GM19372 (cell line): ENCODE measurements around the gene YIPF1.

ENCODE experiments used
- ATAC-seq: cut with Tn5 transposase; IDR thresholded peaks from one replicate; pipeline ENCODE4 v1.9.1; 2021; ENCODE audit warnings: mild to moderate bottlenecking, low read depth, moderate library complexity; ENCODE audit not compliant: unreplicated experiment

YIPF1 gene

GRCh38 chr1:53889304-53890298, at the start of gene YIPF1:
Gene YIPF1, minus strand, starts transcription at chr1:53889797. Its CDS starts 860 bp downstream, at chr1:53888937.
- peak; percentile 94 for ATAC-seq

DNA sequence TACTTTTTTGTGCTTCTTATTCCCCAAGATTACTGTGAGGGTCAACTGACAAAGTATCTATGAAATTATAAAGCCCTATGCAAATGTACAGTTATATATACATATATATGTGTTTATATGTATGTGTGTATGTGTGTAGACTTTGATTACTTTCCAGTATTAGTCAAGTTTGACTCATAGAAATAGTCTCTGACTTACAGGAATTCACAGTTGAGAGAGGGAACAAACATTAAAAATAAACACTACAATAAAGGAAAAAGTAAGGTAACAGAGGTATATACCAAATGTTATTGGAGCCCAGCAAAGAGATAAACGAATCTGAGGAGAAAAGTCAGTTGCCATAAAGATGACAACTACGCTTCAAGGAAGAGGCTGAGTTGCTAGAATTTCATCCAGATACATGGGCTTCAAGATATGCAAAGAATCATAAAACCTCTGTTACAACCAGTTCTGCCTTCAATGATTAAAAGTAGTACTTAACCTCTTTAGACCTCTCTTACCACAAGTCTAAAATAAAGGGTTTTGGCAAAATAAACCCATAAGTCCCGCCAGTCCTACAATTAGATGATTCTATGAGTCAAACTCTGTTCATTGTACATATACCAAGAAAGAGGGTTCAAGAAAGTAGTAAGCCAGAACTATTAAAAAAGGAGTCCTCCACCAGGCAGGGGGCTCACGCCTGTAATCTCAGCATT, 48.7 kb upstream of the YIPF1 start:
- ATAC-seq: no peak

DNA sequence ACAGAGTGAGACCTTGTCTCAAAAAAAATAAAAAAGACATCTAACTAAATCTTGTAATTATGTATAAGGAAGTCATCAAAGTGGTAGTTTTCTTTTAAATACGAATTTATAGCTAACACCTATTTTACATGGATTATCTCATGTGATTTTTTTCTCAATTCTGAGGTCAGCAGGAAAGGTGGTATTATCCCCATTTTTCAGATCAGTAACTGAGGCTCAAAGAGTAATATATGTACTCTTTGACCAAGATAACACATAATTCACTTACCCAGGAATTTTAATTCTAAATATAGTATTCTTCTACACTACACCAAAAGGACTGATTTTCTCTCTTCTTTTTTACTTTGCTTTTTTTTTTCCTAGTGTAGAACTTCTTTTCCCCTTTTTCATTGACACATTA, 46.8 kb upstream of the YIPF1 start:
- no peak for ATAC-seq

DNA sequence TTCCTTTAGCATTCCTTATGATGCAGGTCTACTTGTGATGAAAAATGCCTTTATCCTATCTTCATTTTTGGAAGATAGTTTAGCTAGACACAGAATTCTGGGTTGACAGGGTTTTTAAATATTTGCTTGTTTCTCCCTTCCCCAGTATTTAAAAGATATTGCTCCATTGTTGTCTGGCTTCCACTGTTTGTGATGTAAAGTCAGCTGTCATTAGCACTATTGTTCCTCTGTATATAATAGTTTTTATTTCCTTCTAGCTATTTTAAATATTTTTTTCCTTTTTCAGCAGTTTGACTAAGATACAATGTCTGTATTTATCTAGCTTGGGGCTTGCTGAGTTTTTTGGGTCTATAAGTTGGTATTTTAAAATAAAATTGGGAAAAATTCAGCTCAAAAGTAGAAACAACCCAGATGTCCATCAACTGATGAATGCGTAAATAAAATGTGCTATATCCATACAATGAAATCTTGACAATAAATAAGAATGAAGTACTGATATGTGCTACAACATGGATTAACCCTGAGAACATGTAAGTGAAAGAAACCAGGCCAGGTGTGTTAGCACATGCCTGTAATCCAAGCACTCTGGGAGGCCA, 44.7 kb upstream of the YIPF1 start:
- ATAC-seq: no peak

DNA sequence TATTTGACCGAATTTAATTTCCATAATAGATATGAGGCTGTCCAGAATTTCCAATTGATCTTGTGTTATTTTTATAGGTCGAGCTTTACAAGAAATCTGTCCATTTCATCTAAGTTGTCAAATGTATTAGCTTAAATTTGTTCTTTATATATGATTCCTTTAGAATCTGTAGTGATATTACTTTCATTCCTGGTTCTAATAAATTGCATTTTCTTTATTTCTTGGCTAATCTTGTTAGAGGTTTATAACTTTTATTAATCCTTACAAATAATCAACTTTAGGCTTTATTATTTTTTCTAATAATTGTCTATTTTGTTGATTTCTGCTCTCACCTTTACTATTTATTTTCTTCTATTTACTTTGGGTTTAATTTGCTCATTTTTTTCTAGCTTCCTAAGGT, 41.9 kb upstream of the YIPF1 start:
- ATAC-seq: no peak

DNA sequence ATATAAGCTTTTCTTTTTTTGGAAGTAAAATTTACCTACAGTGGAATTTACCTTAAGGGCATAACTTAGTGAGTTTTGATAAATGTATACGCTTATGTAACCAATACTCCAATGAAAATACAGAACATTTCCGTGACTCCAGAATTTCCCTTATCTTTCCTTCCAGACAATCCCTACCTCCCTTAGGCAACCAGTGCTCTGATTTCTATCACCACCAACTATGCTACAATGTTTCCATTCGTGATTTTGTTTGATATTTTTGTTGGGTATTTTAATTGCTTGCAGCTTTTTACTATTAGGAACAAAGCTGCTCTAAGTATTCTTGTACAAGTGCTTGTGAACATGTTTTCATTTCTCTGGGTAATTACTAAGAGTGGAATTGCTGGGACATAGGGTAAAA, 41.3 kb upstream of the YIPF1 start:
- no peak for ATAC-seq

DNA sequence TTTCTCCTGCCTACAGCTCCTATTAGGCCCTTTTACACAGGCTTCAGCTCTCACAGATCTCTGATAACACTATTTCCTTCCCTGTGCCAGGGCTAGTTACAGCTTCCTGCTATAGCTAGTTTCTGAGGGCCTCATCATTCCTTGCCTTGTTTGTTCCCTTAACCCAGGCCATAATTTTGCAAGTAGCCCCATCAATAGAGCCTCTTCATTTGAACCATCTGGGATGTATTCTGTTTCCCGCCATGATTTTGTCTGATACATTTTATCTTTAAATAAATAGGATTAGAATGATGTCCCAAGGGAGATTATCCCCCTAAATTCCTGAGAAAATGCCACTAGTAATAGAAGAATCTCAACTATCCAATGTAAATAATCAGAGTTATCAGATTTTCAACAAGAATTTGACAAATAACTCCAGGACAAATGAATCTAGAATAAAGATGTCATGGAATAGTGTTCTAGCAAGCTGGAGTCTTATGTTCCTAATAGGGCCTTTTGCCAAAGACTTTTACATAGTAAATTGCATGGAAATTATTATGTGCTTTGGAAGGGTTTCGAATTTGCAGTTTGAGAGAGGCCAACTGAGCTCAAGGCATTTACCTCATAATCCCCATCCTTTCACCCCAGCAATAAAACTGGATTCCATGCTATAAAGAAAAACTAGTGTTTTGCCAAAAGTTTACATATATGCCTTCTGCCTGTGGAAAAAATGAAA, 39.8 kb upstream of the YIPF1 start:
- ATAC-seq: no peak

DNA sequence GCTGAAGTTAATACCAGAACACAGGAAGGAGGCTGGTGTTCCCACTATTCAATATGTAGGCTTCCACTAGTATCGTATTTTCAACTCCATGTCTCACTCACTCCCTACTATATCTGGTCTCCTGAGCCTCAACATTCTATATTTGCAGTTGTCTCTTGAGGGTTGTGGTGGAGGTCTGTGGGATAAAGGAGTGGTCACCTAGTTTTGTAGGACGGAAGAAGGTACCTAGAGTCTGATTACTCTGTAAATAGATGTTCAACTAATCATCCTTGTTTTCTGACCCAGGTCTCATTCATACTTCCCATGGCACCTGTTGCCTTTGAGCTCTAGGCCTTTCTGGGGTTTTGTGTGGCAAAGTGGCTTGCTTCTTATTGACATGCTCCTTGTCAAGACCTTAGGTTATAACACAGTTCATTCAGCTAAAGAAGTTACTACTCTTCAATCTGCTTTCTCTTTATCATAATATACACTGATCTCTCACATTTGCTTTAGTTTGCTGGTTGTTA, 37.8 kb upstream of the YIPF1 start:
- no peak for ATAC-seq

DNA sequence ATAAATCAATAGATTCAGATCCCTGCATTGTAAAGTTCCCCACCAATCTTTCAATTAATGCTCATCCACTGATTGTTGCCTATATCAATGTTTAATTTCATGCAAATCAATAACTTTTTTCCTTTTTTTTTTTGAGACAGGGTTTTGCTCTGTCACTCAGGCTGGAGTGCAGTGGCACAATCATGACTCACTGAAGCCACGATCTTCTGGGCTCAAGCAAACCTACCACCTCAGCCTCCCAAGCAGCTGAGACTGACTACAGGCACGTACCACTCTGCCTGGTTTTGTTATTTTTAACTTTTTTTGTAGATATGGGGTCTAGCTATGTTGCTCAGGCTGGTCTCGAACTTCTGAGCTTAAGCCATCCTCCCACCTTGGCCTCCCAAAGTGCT, 30.1 kb upstream of the YIPF1 start:
- ATAC-seq: no peak

GRCh38 chr1:53918343-53918742, 28.7 kb upstream of the YIPF1 start:
- no peak for ATAC-seq

- no peak for ATAC-seq
These were observed 23.9 kb upstream of the YIPF1 start for GRCh38 chr1:53913352-53914033.

GRCh38 chr1:53911442-53911841, 21.8 kb upstream of the YIPF1 start:
- ATAC-seq: no peak

- no peak for ATAC-seq
These were observed 20.3 kb upstream of the YIPF1 start for GRCh38 chr1:53909946-53910345.

GRCh38 chr1:53906121-53906520, 16.5 kb upstream of the YIPF1 start:
- ATAC-seq: no peak

GRCh38 chr1:53905509-53905908, 15.9 kb upstream of the YIPF1 start:
- ATAC-seq: no peak

DNA sequence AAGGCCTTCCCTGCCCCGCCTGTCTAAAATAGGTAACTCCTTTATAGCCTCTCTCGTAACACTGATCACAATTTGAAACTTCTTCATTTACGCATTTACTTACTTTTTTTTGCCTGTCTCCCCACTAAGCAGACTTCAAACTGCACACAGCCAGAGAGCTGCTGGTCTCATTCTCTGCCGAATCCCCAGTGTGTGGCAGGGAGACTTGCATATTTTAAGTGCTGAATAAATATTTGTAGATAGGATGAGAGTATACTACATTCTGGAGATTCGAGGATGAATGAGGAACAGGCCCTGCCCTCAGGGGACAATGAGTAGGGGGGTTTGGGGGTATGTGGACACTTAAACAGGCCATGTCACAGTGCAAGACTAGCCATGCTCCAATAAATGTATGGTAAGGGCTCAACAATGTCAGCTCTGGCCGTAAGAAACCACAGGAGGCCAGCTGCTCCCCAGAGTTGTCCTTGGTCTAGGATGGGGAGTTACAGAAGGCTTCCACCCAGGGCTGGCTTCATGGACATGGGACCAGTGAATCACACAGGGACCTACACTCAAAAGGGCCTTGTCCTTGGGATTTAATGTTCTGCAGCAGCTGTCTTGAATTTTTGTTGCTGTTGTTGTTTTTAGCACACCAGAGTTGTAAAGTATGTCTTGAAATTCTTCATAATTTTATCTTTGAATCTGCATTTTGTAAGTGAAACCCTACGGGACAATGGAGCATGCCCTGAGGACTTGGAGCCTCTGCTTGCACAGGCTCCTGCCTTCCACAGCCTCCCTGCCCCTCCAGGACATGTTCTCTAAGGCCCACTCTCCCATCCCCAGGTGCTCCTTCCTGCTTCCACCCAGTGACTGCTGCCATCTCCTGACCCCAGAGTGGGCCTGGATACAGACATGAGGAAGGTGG, 12.9 kb upstream of the YIPF1 start:
- ATAC-seq: no peak

DNA sequence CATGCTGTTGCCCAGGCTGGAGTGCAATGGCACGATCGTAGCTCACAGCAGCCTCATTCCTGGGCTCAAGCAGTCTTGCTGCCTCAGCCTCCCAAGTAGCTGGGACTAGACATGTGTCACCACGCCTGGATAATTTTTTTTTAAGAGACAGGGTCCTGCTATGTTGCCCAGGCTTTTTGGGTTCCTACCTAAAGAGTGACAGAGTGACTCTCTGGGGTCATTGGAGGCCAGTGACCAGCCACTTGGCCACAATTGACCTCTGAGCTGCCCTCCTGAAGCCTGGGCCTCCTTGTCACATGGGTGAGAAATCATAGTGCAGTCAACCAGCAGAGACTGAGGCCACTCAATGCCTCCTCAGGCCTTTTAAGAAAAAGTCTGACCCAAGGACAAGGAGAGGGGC, 10.1 kb upstream of the YIPF1 start:
- no peak for ATAC-seq

- no peak for ATAC-seq
These were observed 9.6 kb upstream of the YIPF1 start for GRCh38 chr1:53899206-53899628.
